ENCODE results near the gene CXXC5. TPM values are rescaled to one million over a fixed set of nuclear protein-coding genes. Genes with fewer than 3 reads are reported as not detected.

Gene CXXC5
- total and polyA plus RNA-seq, 8 donors = 18.3 to 101 (median 26.5) TPM

- 0 to 6% (median 0%) methylated on average over 2 to 62 of the region's 62 CpGs for WGBS, 5 donors
- H3K9me3 ChIP-seq = no peaks in the 10 kb centered on the region
- peaks cover 0 to 1% (median under 1%) of the 10 kb centered on the region in 4 donors for H3K36me3 ChIP-seq
- H3K4me3 ChIP-seq = peak overlapping the region; percentile 43 to 52 (median 46)
- H3K27me3 ChIP-seq = peaks cover 0 to 3% (median 0%) of the 10 kb centered on the region in 3 donors
- intact Hi-C loops (cut with DNase I; ENCODE audit: low total_unique reads) = no loop called here
- H3K27ac ChIP-seq = peak overlapping the region; percentile 81 to 94 (median 89)
- TF ChIP-seq POLR2A (IDR thresholded peaks at IDR 0.05) (no peak), CTCF (IDR thresholded peaks at IDR 0.05) (peak in 2 of 7 experiments; percentile 25 to 31), POLR2AphosphoS5 (IDR thresholded peaks at IDR 0.05) (peak; percentile 50 to 69 (median 57))
- peak; percentile 83 to 95 for DNase-seq
- peaks cover 47 to 72% (median 60%) of the 10 kb centered on the region in 4 donors for H3K4me1 ChIP-seq
These were observed 10.6 kb upstream of the CXXC5 start for GRCh38 chr5:139637438-139638089.

- peaks cover 53 to 74% (median 64%) of the 10 kb centered on the region in 4 donors for H3K4me1 ChIP-seq
- H3K36me3 ChIP-seq = no peaks in the 10 kb centered on the region
- WGBS, 5 donors = 4 to 12% (median 9%) methylated on average over 4 to 23 of the region's 23 CpGs
- peak overlapping the region; percentile 43 to 52 (median 46) for H3K4me3 ChIP-seq
- no peaks in the 10 kb centered on the region for H3K9me3 ChIP-seq
- intact Hi-C loops (cut with DNase I; ENCODE audit: low total_unique reads) = no loop called here
- peaks cover 0 to 3% (median 0%) of the 10 kb centered on the region in 3 donors for H3K27me3 ChIP-seq
- DNase-seq = peak; percentile 86 to 93
- peak overlapping the region; percentile 81 to 94 (median 89) for H3K27ac ChIP-seq
- TF ChIP-seq POLR2AphosphoS5 (IDR thresholded peaks at IDR 0.05) (peak in 2 of 3 donors; percentile 62 to 76), POLR2A (IDR thresholded peaks at IDR 0.05) (no peak)
These were observed 9.9 kb upstream of the CXXC5 start for GRCh38 chr5:139638090-139638735.

GRCh38 chr5:139638736-139639618 lies 9.2 kb upstream of the CXXC5 start:
- intact Hi-C loops (cut with DNase I; ENCODE audit: low total_unique reads) = no loop called here
- H3K36me3 ChIP-seq = no peaks in the 10 kb centered on the region
- 57 to 65% (median 60%) methylated on average over 12 of the region's 12 CpGs for WGBS, 5 donors
- peaks cover 58 to 77% (median 67%) of the 10 kb centered on the region in 4 donors for H3K4me1 ChIP-seq
- peak in 1 of 2 donors; percentile 22 for DNase-seq
- H3K27ac ChIP-seq = peak overlapping the region; percentile 81 to 94 (median 89)
- peak overlapping the region in 1 of 4 donors; percentile 52 for H3K4me3 ChIP-seq
- no peak for TF ChIP-seq POLR2AphosphoS5 (IDR thresholded peaks at IDR 0.05)
- TF ChIP-seq EP300 (IDR thresholded peaks at IDR 0.05) = no peak
- TF ChIP-seq CTCF (IDR thresholded peaks at IDR 0.05) = no peak
- no peak for TF ChIP-seq POLR2A (IDR thresholded peaks at IDR 0.05)
- peaks cover 0 to 3% (median 0%) of the 10 kb centered on the region in 3 donors for H3K27me3 ChIP-seq
- H3K9me3 ChIP-seq = no peaks in the 10 kb centered on the region

DNA sequence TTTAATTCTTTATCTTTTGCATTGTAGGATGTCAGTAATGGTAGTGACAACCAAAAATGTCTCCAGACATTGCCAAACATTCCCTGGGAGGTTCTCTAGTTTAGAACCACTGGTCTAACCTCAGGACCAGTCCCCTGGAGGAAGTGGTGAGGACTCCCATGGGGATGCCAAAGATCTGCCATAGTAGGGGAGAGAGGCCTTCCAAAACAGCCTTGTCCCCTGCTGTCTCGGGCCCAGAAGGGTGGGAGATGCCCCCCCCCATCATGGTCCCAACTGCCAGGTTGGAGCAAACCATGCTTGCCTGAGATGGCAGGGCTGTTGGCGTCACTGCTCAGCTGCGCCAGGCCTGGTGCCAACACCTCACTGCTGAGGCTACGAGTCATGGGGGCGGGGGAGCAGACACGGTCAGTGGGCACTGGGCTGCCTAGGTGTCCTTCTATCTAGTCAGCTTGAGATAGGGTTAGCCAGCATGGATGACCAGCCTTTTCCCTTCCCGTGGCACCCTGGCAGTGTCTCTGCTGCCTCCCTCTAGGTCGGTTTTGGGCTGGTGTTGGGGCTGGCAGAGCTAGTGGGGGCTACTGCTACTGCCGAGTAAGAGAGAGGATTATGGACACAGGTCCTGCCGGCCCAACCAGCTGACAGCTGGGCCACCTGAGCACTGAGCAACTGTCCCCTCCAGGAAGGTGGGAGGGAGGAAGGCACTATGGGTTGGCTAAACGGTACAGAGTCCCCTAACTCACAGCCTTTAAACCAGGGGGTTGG lies 8.3 kb upstream of the CXXC5 start:
- H3K4me1 ChIP-seq = peaks cover 58 to 79% (median 70%) of the 10 kb centered on the region in 4 donors
- peak; percentile 29 to 49 for DNase-seq
- intact Hi-C loops (cut with DNase I; ENCODE audit: low total_unique reads) = no loop called here

More for the DNA sequence above, 8.3 kb upstream of the CXXC5 start:
- Histone ChIP-seq H3K9me3 (no peaks in the 10 kb centered on the region), H3K4me3 (no peak overlapping the region), H3K27me3 (peaks cover 0 to 3% (median 0%) of the 10 kb centered on the region in 3 donors), H3K27ac (peak overlapping the region in 2 of 5 donors; percentile 28 to 94), H3K36me3 (no peaks in the 10 kb centered on the region)
- TF ChIP-seq POLR2A (IDR thresholded peaks at IDR 0.05) = no peak
- 67 to 77% (median 70%) methylated on average over 10 to 11 of the region's 11 CpGs for WGBS, 5 donors
